WTC11 (cell line): ENCODE measurements around the gene STARD7.

Experiments used
- ATF1 ChIP-seq: sonication (generic); formaldehyde crosslinking; IDR thresholded peaks from 2 replicates; pipeline ENCODE4 v1.8.1; 2023; ENCODE audit warnings: mild to moderate bottlenecking, moderate library complexity, missing genetic modification reagents
- CREB1 ChIP-seq: sonication (generic); formaldehyde crosslinking; IDR thresholded peaks from 2 replicates; pipeline ENCODE4 v1.8.0; 2023; ENCODE audit warnings: mild to moderate bottlenecking, missing genetic modification reagents
- FOXK1 ChIP-seq: sonication (generic); formaldehyde crosslinking; IDR thresholded peaks from 2 replicates; pipeline ENCODE4 v1.8.0; 2022; ENCODE audit warnings: mild to moderate bottlenecking, moderate library complexity, missing genetic modification reagents
- JAZF1 ChIP-seq: fragments of 250-450 bp; sonication (Bioruptor Pico); IDR thresholded peaks from 2 replicates; pipeline ENCODE4 v1.9.0; 2021; ENCODE audit warnings: moderate library complexity, mild to moderate bottlenecking, inconsistent platforms
- KAT7 ChIP-seq: sonication (generic); formaldehyde crosslinking; IDR thresholded peaks from 2 replicates; pipeline ENCODE4 v1.8.1; 2023; ENCODE audit warnings: missing genetic modification reagents, mild to moderate bottlenecking, borderline replicate concordance
- NR2C2 ChIP-seq: sonication (generic); formaldehyde crosslinking; IDR thresholded peaks from 2 replicates; pipeline ENCODE4 v1.8.0; 2022; ENCODE audit warnings: mild to moderate bottlenecking, missing genetic modification reagents
- TCF7 ChIP-seq: sonication (generic); formaldehyde crosslinking; IDR thresholded peaks from 2 replicates; pipeline ENCODE4 v1.8.0; 2022; ENCODE audit warnings: mild to moderate bottlenecking, low read depth, missing genetic modification reagents, moderate library complexity
- TEAD4 ChIP-seq: sonication (generic); formaldehyde crosslinking; IDR thresholded peaks from 2 replicates; pipeline ENCODE4 v1.8.0; 2022; ENCODE audit warnings: mild to moderate bottlenecking, missing genetic modification reagents
- TF ChIP-seq, protein P1 (sequence below): fragments of 200-600 bp; IDR thresholded peaks from 2 replicates; pipeline ENCODE4 v1.8.0; 2022; ENCODE audit warnings: antibody characterized with exemption
- TF ChIP-seq, protein P2 (sequence below): sonication (generic); formaldehyde crosslinking; IDR thresholded peaks from 2 replicates; pipeline ENCODE4 v1.8.0; 2022; ENCODE audit warnings: mild to moderate bottlenecking, missing genetic modification reagents
- TF ChIP-seq, protein P3 (sequence below): sonication (generic); formaldehyde crosslinking; IDR thresholded peaks from 2 replicates; pipeline ENCODE4 v1.8.0; 2022; ENCODE audit warnings: mild to moderate bottlenecking, missing genetic modification reagents
- TF ChIP-seq, protein P4 (sequence below): sonication (generic); formaldehyde crosslinking; IDR thresholded peaks from 2 replicates; pipeline ENCODE4 v1.8.1; 2022; ENCODE audit warnings: low read depth, missing genetic modification reagents, borderline replicate concordance

DNA sequence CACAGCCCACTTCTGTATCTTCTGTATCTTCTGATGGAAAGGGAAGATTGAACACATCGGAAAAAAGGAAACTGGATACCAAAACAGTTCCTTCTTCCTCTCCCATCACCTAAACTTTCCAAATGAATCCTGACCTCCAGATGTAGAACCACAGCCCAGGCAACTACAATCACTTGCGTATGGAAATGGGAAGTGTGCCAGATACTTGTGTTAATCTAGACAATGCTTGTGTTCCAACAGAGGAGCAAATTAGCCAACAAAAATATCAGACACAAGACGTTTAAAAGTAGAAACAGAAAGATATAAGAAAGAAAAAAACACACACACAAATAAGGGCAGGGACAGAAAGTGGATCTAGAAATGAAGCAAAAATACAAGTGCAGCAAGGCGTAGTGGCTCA, 32.0 kb downstream of the STARD7 start:
- TF ChIP-seq, protein P1, sequence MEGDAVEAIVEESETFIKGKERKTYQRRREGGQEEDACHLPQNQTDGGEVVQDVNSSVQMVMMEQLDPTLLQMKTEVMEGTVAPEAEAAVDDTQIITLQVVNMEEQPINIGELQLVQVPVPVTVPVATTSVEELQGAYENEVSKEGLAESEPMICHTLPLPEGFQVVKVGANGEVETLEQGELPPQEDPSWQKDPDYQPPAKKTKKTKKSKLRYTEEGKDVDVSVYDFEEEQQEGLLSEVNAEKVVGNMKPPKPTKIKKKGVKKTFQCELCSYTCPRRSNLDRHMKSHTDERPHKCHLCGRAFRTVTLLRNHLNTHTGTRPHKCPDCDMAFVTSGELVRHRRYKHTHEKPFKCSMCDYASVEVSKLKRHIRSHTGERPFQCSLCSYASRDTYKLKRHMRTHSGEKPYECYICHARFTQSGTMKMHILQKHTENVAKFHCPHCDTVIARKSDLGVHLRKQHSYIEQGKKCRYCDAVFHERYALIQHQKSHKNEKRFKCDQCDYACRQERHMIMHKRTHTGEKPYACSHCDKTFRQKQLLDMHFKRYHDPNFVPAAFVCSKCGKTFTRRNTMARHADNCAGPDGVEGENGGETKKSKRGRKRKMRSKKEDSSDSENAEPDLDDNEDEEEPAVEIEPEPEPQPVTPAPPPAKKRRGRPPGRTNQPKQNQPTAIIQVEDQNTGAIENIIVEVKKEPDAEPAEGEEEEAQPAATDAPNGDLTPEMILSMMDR, result no peak
- TF ChIP-seq NR2C2 (CRISPR knock-in tag) (no peak), TEAD4 (no peak), FOXK1 (no peak), JAZF1 (CRISPR knock-in tag) (no peak), ATF1 (CRISPR knock-in tag) (no peak), TCF7 (CRISPR knock-in tag) (no peak), KAT7 (CRISPR knock-in tag) (no peak), CREB1 (CRISPR knock-in tag) (no peak)
- TF ChIP-seq, protein P2, sequence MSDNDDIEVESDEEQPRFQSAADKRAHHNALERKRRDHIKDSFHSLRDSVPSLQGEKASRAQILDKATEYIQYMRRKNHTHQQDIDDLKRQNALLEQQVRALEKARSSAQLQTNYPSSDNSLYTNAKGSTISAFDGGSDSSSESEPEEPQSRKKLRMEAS (CRISPR knock-in tag), result no peak
- TF ChIP-seq, protein P3, sequence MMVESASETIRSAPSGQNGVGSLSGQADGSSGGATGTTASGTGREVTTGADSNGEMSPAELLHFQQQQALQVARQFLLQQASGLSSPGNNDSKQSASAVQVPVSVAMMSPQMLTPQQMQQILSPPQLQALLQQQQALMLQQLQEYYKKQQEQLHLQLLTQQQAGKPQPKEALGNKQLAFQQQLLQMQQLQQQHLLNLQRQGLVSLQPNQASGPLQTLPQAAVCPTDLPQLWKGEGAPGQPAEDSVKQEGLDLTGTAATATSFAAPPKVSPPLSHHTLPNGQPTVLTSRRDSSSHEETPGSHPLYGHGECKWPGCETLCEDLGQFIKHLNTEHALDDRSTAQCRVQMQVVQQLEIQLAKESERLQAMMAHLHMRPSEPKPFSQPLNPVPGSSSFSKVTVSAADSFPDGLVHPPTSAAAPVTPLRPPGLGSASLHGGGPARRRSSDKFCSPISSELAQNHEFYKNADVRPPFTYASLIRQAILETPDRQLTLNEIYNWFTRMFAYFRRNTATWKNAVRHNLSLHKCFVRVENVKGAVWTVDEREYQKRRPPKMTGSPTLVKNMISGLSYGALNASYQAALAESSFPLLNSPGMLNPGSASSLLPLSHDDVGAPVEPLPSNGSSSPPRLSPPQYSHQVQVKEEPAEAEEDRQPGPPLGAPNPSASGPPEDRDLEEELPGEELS (CRISPR knock-in tag), result no peak
- TF ChIP-seq, protein P4, sequence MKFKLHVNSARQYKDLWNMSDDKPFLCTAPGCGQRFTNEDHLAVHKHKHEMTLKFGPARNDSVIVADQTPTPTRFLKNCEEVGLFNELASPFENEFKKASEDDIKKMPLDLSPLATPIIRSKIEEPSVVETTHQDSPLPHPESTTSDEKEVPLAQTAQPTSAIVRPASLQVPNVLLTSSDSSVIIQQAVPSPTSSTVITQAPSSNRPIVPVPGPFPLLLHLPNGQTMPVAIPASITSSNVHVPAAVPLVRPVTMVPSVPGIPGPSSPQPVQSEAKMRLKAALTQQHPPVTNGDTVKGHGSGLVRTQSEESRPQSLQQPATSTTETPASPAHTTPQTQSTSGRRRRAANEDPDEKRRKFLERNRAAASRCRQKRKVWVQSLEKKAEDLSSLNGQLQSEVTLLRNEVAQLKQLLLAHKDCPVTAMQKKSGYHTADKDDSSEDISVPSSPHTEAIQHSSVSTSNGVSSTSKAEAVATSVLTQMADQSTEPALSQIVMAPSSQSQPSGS, result no peak
